ENCODE results near the gene TIPRL. TPM values are rescaled to one million over a fixed set of nuclear protein-coding genes. Genes with fewer than 3 reads are reported as not detected.

Gene TIPRL
- total RNA-seq, 4 donors from 2014 or later = 13.7 to 37.5 (median 18.9) TPM

DNA sequence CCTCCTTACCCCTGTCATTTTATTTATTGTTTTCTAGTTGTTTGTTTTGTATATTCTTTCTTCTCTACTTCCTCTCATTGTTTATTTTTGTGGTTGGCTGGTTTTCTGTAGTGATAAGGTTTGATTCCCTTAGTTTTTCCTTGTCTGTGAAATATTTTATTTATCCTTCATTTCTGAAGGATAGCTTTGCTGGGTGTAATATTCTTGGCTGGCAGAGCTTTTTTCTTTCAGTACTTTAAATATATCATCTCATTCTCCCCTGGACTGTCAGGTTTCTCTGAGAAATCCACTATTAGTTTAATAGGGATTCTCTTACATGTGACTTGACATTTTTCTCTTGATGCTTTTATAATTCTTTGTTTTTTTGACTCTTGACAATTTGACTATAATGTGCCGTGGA lies 18.8 kb upstream of the TIPRL start:
- TF ChIP-seq EP300 (IDR thresholded peaks at IDR 0.05) (no peak), POLR2AphosphoS5 (IDR thresholded peaks at IDR 0.05) (no peak), POLR2A (IDR thresholded peaks at IDR 0.05) (no peak)
- TF ChIP-seq, protein P1, sequence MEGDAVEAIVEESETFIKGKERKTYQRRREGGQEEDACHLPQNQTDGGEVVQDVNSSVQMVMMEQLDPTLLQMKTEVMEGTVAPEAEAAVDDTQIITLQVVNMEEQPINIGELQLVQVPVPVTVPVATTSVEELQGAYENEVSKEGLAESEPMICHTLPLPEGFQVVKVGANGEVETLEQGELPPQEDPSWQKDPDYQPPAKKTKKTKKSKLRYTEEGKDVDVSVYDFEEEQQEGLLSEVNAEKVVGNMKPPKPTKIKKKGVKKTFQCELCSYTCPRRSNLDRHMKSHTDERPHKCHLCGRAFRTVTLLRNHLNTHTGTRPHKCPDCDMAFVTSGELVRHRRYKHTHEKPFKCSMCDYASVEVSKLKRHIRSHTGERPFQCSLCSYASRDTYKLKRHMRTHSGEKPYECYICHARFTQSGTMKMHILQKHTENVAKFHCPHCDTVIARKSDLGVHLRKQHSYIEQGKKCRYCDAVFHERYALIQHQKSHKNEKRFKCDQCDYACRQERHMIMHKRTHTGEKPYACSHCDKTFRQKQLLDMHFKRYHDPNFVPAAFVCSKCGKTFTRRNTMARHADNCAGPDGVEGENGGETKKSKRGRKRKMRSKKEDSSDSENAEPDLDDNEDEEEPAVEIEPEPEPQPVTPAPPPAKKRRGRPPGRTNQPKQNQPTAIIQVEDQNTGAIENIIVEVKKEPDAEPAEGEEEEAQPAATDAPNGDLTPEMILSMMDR (IDR thresholded peaks at IDR 0.05) = no peak
- Histone ChIP-seq H3K9me3 (peaks cover 4% of the 10 kb centered on the region), H3K27me3 (no peaks in the 10 kb centered on the region), H3K36me3 (no peaks in the 10 kb centered on the region), H3K4me3 (no peak overlapping the region), H3K4me1 (no peaks in the 10 kb centered on the region), H3K27ac (no peak overlapping the region)
- 90% methylated on average over 1 of the region's 1 CpG for WGBS
- no peak for DNase-seq (ENCODE audit: low spot score in 2 of 2)

DNA sequence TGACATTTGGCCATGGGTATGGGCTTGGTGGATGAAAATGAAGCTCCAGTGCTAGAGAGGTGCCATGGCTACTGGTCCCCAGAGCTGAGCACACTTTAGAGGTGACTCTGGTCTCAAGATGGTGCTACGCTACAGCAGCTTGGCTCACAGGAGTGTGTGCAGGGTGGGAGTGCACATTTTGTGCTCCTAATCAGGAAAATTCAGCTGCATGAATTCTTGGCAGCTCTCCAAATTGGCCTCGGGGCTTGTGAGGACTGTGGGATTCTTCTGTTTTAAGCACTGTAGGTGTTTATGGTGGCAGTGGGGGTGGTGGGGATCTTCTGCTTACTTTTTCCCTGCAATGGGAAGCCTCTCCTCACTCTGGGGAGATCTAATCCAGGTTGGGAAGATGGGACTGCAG lies 17.3 kb upstream of the TIPRL start:
- Histone ChIP-seq H3K4me3 (no peak overlapping the region), H3K27me3 (no peaks in the 10 kb centered on the region), H3K27ac (no peak overlapping the region), H3K36me3 (no peaks in the 10 kb centered on the region), H3K9me3 (peaks cover 4% of the 10 kb centered on the region), H3K4me1 (no peaks in the 10 kb centered on the region)
- no peak for DNase-seq (ENCODE audit: low spot score in 2 of 2)
- 60% methylated on average over 1 of the region's 2 CpGs for WGBS
- TF ChIP-seq EP300 (IDR thresholded peaks at IDR 0.05) (no peak), POLR2AphosphoS5 (IDR thresholded peaks at IDR 0.05) (no peak), POLR2A (IDR thresholded peaks at IDR 0.05) (no peak)
- TF ChIP-seq, protein P1 (IDR thresholded peaks at IDR 0.05) = no peak

DNA sequence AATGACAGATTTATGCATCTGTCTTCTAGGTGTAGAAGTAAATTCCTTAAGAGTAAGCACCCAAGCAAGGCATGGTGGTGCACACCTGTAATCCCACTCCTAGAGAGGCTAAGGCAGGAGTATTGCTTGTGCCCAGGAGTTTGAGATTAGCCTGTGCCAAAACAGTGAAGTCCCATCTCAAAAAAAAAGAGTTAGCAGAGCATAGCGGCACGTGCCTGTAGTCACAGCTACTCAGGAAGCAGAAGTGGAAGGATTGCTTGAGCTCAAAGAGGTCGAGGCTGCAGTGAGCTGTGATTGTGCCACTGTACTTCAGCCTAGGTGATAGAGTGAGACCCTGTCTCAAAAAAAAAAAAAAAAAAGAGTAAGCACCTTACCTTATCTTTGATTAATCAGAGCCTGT lies 15.1 kb upstream of the TIPRL start:
- WGBS = 70% methylated on average over 3 of the region's 3 CpGs
- H3K9me3 ChIP-seq = no peaks in the 10 kb centered on the region

DNA sequence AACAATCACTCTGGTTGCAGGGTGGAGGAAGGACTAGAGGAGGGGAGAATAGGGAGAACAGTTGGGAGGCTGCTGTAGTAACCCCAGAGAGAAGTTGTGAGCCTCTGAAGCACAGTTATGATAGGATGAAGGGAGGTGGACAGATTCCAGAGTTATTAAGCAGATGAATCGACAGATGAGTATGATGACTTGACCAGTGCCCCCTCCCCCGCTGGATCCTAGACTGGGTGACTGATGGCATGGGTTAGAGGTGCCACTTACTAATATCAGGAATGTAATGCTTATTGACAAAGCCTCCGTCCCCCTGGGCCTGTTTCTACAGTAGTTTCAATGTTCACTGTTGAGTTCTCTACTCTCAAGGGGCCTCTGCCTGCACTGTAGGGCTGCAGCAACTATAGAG lies 14.0 kb upstream of the TIPRL start:
- H3K4me3 ChIP-seq = no peak overlapping the region
- H3K27me3 ChIP-seq = no peaks in the 10 kb centered on the region
- H3K36me3 ChIP-seq = no peaks in the 10 kb centered on the region
- H3K4me1 ChIP-seq = no peaks in the 10 kb centered on the region
- no peak overlapping the region for H3K27ac ChIP-seq
- no peaks in the 10 kb centered on the region for H3K9me3 ChIP-seq
- DNase-seq (ENCODE audit: low spot score in 2 of 2) = no peak
- WGBS = 88% methylated on average over 3 of the region's 3 CpGs
- TF ChIP-seq POLR2AphosphoS5 (IDR thresholded peaks at IDR 0.05) = no peak
- TF ChIP-seq, protein P1 (IDR thresholded peaks at IDR 0.05) = no peak
- no peak for TF ChIP-seq EP300 (IDR thresholded peaks at IDR 0.05)
- no peak for TF ChIP-seq POLR2A (IDR thresholded peaks at IDR 0.05)

More for the DNA sequence above, 15.1 kb upstream of the TIPRL start:
- TF ChIP-seq POLR2AphosphoS5 (IDR thresholded peaks at IDR 0.05) (no peak), POLR2A (IDR thresholded peaks at IDR 0.05) (no peak), EP300 (IDR thresholded peaks at IDR 0.05) (no peak)
- TF ChIP-seq, protein P1 (IDR thresholded peaks at IDR 0.05) = no peak
- Histone ChIP-seq H3K27ac (no peak overlapping the region), H3K36me3 (no peaks in the 10 kb centered on the region), H3K4me1 (no peaks in the 10 kb centered on the region), H3K4me3 (no peak overlapping the region), H3K27me3 (no peaks in the 10 kb centered on the region)
- DNase-seq (ENCODE audit: low spot score in 2 of 2) = no peak

DNA sequence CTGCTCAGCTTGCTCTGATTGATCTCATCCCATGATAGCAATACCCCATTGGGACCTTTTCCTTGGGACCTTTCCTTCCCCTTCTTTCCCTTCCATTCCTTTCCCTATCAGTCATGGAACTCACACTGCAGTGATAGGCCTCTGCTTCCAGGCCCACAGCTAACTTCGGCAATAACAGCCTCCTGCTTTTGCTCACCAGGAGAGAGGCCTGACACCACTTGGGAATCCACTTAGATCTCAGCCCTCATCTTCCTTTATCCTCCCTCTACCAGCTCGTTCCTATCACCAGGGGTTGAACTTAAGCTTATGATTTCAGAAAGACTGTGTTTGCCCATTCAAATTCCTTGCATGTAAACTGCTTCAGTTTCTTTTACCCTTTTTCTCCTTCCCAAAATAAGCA lies 11.0 kb upstream of the TIPRL start:
- no peaks in the 10 kb centered on the region for H3K36me3 ChIP-seq
- H3K27ac ChIP-seq = no peak overlapping the region
- H3K27me3 ChIP-seq = no peaks in the 10 kb centered on the region
- DNase-seq (ENCODE audit: low spot score in 2 of 2) = no peak
- TF ChIP-seq, protein P1 (IDR thresholded peaks at IDR 0.05) = no peak
- TF ChIP-seq EP300 (IDR thresholded peaks at IDR 0.05) (no peak), POLR2AphosphoS5 (IDR thresholded peaks at IDR 0.05) (no peak), POLR2A (IDR thresholded peaks at IDR 0.05) (no peak)
- H3K4me3 ChIP-seq = no peak overlapping the region
- H3K9me3 ChIP-seq = no peaks in the 10 kb centered on the region
- 79% methylated on average over 2 of the region's 2 CpGs for WGBS
- H3K4me1 ChIP-seq = no peaks in the 10 kb centered on the region
